Panc1 (cell line): ENCODE results near the gene MALSU1. TPM values are rescaled to one million over a fixed set of nuclear protein-coding genes. Genes with fewer than 3 reads are reported as not detected.
"Not testable (repeated sequence)": the region's sequence is repeated elsewhere in the genome, so short reads cannot be mapped to it uniquely, and the experiment has no call there.

Source experiments
- ATAC-seq: fragments of 200-7000 bp; cut with Tn5 transposase; 2 replicates; pipeline ENCODE4 v1.9.1; 2020; ENCODE audit warnings: mild to moderate bottlenecking, moderate library complexity
- BruUV-seq: library from RNA; stranded (reverse); fragments of 400-500 nt; replicated peaks from 2 replicates; lab custom pipeline; 2021; lab: Mats Ljungman, UMichigan
- CTCF ChIA-PET: fragments of 300-600 bp; sonication (Branson Sonifier 250); formaldehyde crosslinking; loops from one replicate; lab custom pipeline; 2022; ENCODE audit warnings: antibody characterized with exemption; lab: Charles Lee
- POLR2A ChIA-PET: fragments of 300-600 bp; sonication (Branson Sonifier 250); formaldehyde crosslinking; loops from one replicate; lab custom pipeline; 2022; ENCODE audit warnings: antibody characterized with exemption; lab: Charles Lee
- DNase-seq: peaks from one replicate; pipeline ENCODE4 v3.0.0-alpha.2; 2010; ENCODE audit warnings: low read depth, low spot score
- H3K27ac ChIP-seq: 2 replicates; pipeline ENCODE4 v1.5.1; 2011; ENCODE audit warnings: mild to moderate bottlenecking, low read length, inconsistent platforms
- H3K27me3 ChIP-seq: fragments of 200-500 bp; sonication (Bioruptor generic); 2 replicates; pipeline ENCODE4 v1.6.0; 2014; ENCODE audit warnings: low read length, inconsistent platforms; ENCODE audit not compliant: control insufficient read depth, insufficient read depth
- H3K36me3 ChIP-seq: fragments of 200-500 bp; sonication (Bioruptor generic); 2 replicates; pipeline ENCODE4 v1.5.1; 2014; ENCODE audit warnings: inconsistent platforms, mild to moderate bottlenecking, low read length, moderate library complexity; ENCODE audit not compliant: control insufficient read depth, insufficient read depth
- H3K4me1 ChIP-seq: 2 replicates; pipeline ENCODE4 v1.5.1; 2011; ENCODE audit warnings: inconsistent platforms, mild to moderate bottlenecking, low read length, moderate library complexity; ENCODE audit not compliant: control insufficient read depth, insufficient read depth
- H3K4me3 ChIP-seq, 2 experiments: 2 replicates each; pipeline ENCODE4 v1.5.1; 2011 to 2012; ENCODE audit warnings: low read depth in 2 of 2, low read length in 2 of 2, mild to moderate bottlenecking in 2 of 2, inconsistent platforms in 1 of 2, moderate library complexity in 1 of 2
- H3K9me3 ChIP-seq: fragments of 200-500 bp; sonication (Bioruptor generic); 2 replicates; pipeline ENCODE4 v1.5.1; 2014; ENCODE audit warnings: low read depth, mild to moderate bottlenecking, inconsistent platforms, low read length, moderate library complexity; ENCODE audit not compliant: control insufficient read depth, insufficient read depth
- CTCF ChIP-seq: fragments of 450-650 bp; IDR thresholded peaks from 2 replicates; pipeline ENCODE4 v1.5.1; 2017; ENCODE audit warnings: mild to moderate bottlenecking
- POLR2AphosphoS5 ChIP-seq: IDR thresholded peaks from 2 replicates; pipeline ENCODE4 v1.6.1; 2012; ENCODE audit warnings: mild to moderate bottlenecking, low read depth, low read length, moderate library complexity
- REST ChIP-seq, 2 experiments: IDR thresholded peaks; 2 replicates each; pipeline ENCODE4 v1.6.1; 2011 to 2012; ENCODE audit warnings: low read depth in 2 of 2, control low read depth in 1 of 2, low read length in 1 of 2, mild to moderate bottlenecking in 1 of 2, moderate library complexity in 1 of 2; ENCODE audit not compliant: insufficient read depth in 1 of 2
- SIN3A ChIP-seq: IDR thresholded peaks from 2 replicates; pipeline ENCODE4 v1.6.1; 2012; ENCODE audit warnings: low read depth, mild to moderate bottlenecking, low read length, moderate library complexity, borderline replicate concordance; ENCODE audit not compliant: insufficient read depth
- TCF7L2 ChIP-seq: IDR thresholded peaks from 2 replicates; pipeline ENCODE4 v1.6.1; 2011; ENCODE audit warnings: mild to moderate bottlenecking, low read depth, low read length, inconsistent platforms
- in situ Hi-C: cut with HindIII; loops from 2 replicates; pipeline ENCODE4 v1.10.0; 2016; ENCODE audit warnings: low sequenced_read_pairs, low pct_unique_long_range_greater_than_20kb
- intact Hi-C: fragments of 100-400 bp; cut with micrococcal nuclease; formaldehyde crosslinking; loops from one replicate; pipeline ENCODE4 v1.10.0; 2022; ENCODE audit not compliant: unreplicated experiment
- total RNA-seq: library from RNA; stranded (reverse); gene quantifications from one replicate; pipeline ENCODE4 v1.2.1, GENCODE V29; 2021; ENCODE audit not compliant: unreplicated experiment

Gene MALSU1
- total RNA-seq, 1 experiment from 2014 or later, result 111 TPM

DNA sequence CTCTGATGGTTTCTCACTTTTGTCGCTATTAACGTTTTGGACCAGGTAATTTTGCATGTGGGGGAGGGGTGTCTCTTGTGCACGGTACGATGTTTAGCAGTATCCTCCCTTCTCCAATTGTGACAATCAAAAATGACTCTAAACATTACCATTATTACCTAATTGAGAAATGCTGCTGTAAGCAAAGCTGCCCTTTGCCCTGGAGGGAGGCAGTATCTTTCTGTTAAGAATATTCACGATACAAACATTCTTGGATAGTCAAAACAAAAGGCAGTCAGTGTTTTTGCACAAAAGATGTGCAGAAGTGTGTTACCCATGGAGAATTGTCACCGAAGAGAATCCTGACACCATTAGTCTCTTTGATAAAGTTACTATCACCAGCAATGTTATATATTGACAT lies 9.6 kb downstream of the MALSU1 start:
- no peak for TF ChIP-seq CTCF
- intact Hi-C loops (no loop called here), in situ Hi-C loops (no loop called here)
- Histone ChIP-seq H3K36me3 (peaks cover 43% of the 10 kb centered on the region), H3K27me3 (no peaks in the 10 kb centered on the region), H3K4me3 (no peak overlapping the region), H3K27ac (no peak overlapping the region), H3K4me1 (peaks cover 4% of the 10 kb centered on the region), H3K9me3 (no peaks in the 10 kb centered on the region)
- DNase-seq (no peak), ATAC-seq (no peak)
- no TSS peak for BruUV-seq
- POLR2A ChIA-PET, result no interaction called here
- CTCF ChIA-PET, result no interaction called here

DNA sequence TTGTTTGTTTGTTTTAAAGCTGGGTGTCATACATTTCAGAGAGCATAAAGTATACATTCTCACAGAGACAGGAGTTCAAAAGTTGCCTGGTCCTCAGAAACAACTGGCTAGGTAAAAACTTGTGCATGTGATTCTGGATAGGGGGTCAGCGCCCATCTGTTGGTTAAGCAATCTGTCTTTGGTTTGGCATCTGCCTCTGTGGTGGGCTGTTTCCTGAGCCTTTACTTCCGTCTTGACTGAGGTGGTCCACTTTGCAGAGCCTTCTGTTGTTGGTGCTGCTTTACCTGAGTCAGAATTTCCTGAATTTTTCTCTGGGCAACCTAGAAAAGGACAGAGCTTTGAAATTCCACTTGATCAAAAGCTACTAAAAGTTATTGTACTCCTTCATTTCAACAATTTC lies 13.0 kb downstream of the MALSU1 start:
- DNase-seq, POLR2A ChIA-PET, H3K27ac ChIP-seq, H3K27me3 ChIP-seq, H3K9me3 ChIP-seq, intact Hi-C loops, in situ Hi-C loops, H3K4me1 ChIP-seq, ATAC-seq, BruUV-seq, H3K4me3 ChIP-seq: not testable (repeated sequence)
- peaks cover 46% of the 10 kb centered on the region for H3K36me3 ChIP-seq
- CTCF ChIA-PET, result interaction anchor here (1.0 kb wide), 1 partner anchor 39 kb away, joined by 4 read pairs; no protein-coding TSS in a partner anchor

DNA sequence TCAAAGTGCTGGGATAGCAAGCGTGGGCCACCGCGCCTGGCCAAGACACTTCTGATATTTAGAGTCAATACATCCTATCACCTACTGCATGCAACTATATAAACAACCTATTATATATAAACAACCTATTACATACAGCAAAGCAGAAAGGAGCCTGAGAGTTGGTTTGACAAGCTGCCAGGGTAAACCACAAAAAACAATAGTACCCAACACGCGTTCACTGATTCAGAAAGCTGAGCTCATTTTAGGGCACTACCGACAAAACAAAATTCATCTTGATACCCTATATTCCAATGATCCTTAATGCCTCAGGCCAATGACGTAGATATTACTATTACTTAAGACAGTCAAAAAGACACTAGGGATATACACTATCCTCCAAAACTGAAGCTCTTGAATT lies 16.2 kb downstream of the MALSU1 start:
- Histone ChIP-seq H3K4me3 (no peak overlapping the region), H3K27ac (no peak overlapping the region), H3K9me3 (no peaks in the 10 kb centered on the region), H3K4me1 (peaks cover 7% of the 10 kb centered on the region), H3K27me3 (no peaks in the 10 kb centered on the region), H3K36me3 (peaks cover 39% of the 10 kb centered on the region)
- ChIA-PET CTCF (no interaction called here), POLR2A (no interaction called here)
- intact Hi-C loops, result no loop called here
- ATAC-seq (peak; percentile 54), DNase-seq (no peak)
- in situ Hi-C loops, result no loop called here
- no TSS peak for BruUV-seq
- no peak for TF ChIP-seq CTCF
- no peak for TF ChIP-seq REST (IDR thresholded peaks at IDR 0.05; ENCODE audit: insufficient read depth in 1 of 2, low read depth in 2 of 2, low read length in 1 of 2)
- TF ChIP-seq TCF7L2, result no peak
- no peak for TF ChIP-seq SIN3A
- no peak for TF ChIP-seq POLR2AphosphoS5
